ENCODE results near the gene GADL1.

Gene GADL1

DNA sequence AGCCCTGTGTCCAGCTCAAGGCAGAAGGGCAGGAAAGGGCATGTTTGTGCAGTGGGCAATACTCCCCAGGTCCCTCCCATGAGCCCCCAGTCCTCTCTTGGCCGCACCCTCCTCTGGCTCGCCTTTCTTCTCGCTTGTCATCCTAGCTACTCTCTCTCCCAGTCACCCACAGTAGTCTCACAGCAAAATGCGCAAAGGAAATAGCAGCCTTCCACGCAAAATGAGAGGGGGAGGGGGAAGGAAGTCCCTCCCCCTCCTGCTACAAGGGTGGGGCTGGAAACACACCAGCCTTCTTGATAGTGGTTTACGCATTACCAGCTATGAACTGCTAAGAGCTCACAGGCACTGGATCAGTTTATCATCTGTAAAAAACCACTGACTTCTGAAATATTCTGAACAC lies 83.8 kb downstream of the GADL1 start:
- no peak for DNase-seq (ENCODE audit: low read depth)

DNA sequence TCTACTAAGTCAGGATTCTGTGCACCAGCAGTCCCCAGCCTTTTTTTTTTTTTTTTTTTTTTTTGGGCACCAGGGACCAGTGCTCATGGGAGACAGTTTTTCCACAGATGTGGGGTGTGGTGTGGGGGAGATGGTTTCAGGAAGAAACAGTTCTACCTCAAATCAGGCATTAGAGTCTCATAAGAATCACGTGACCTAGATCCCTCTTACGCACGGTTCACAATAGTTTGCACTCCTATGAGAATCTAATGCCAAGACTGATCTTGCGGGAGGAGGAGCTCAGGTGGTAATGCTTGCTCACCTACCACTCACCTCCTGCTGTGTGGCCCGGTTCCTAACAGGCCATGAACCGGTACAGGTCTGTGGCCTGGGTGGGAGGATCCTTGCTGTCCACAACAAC lies 88.8 kb downstream of the GADL1 start:
- DNase-seq (ENCODE audit: low read depth), result no peak

DNA sequence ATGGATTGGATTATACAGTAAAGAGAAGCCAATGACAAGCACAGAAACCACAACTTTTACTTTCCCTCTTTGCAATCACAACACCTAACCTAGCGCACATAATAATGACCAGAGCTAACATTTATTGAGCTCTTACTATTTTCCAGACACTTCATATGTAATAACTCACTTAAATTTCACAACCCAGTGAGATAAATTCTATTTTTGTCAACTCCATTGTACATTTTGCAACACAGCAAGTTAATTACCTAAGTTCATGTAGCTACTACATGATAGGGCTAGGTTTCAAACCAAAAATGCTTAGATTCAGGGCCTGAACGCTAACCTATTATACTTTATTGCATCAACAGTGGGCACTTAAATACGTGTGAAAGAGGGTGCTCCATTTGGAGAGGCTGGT lies 89.5 kb downstream of the GADL1 start:
- no peak for DNase-seq (ENCODE audit: low read depth)

DNA sequence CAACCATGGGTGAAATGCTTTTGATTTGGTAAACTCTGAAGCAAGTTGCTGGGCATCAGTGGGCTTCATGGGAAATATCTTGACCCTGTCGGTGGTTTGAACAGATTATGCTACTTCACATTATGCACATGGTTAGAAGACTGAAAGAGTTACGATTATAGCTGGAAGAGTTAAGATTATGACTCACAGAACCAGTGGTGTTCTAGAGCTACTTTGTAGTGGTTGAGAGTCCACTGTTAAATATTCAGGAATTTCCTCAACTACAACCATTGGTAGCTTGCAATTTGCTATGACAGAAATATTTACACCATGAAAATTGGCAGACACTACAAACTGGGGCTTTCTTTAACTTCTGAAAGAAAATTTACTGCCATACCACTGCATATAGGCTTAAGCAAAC lies 99.3 kb downstream of the GADL1 start:
- no peak for DNase-seq (ENCODE audit: low read depth)

DNA sequence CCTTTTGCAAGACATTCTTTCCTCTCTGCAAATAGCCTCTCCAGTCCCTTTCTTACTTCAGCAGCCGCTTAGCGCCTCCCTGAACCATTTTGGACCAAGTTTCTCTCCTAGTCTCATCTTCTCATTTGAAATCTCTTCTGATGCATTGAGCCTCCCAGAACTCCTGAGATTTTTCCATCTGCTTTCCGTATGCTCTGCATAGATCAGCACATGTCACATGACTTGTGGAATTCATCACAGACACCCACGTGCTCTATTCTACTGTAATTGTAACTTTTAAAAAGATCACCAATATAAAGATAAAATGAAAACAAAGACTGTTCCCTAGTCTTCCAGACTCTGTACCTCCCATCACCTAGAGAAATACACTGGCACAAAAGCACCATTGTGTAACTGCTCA lies 100.7 kb downstream of the GADL1 start:
- no peak for DNase-seq (ENCODE audit: low read depth)

DNA sequence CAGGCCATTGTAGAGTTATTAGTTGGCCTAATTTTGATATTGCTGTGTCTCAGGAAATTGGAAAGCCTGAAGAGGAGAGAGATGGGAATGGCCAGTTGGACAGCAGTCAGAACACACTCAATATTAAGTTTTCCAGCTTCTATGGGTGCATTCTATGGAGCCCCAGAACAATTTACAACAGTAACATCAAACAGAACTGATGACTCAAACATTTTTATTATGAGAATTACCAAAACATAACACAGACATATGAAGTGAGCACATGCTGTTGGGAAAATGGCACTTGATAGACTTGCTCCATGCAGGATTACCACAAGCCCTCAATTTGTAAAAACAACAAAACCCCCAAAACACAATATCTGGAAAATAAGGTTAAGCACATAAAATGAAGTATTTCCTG lies 104.3 kb downstream of the GADL1 start:
- DNase-seq (ENCODE audit: low read depth), result no peak

DNA sequence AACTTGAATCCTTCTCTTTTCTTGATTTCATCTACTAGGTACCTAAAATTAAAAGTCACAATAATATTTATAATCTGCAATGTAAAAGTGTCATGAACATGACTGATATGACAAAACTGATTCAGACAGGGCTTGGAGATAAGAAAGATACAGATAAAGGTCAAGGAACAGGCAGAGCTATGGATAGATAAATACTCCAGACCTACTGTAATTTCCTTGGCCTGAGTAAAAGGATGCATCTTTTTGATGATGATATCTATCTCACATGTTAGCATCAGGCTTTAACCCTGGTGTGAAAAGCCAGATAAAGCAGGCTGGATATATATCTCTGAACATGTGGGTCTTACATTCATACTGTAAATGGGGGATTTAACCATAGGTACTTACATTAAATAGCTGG lies 108.1 kb downstream of the GADL1 start:
- no peak for DNase-seq (ENCODE audit: low read depth)

DNA sequence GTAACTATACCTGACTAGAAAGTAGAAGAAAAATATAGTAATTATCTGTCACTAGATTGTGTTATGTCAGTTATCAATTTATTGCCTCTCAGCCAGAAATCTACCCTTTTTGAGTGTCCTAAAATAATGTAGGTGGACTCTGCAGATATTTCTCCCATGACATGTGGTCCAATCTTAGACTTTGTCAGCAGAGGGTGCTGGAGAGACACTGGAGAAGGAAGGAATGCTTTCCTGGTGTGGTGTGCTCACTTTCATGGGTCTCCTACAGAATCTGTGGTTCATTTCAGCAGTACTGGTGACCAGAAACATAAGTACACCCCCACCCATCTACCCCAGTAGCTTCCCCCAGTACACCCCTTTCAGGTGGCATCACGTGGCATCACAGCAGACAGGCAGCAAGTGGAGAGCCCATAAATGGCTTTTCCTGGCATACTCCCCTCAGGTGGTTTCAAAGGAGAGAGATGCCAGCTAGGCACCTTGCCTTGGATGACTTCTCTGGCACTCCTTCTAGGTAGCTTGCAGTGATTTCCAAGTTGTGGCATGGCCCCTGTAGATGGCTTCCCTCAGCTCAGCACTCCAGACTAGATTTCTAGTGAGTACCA lies 114.7 kb downstream of the GADL1 start:
- no peak for DNase-seq (ENCODE audit: low read depth)

DNA sequence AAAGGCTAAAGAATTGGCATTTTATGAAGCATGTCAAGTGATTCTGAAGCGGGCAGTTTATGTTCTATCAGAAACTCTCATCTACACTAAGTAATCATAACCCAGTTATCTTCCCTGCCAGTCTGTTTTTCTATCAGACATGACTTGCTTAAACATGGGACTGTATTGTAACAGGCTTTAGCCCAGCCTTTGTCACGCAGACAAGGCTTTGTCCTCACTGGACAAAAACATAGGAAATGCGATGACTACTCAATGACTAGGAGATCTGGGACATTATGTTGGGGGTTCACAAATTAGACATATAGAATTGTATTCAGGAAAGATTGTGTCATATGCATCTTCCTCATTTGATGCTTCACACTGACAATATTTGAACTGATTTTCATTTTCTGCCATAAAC lies 115.5 kb downstream of the GADL1 start:
- DNase-seq (ENCODE audit: low read depth), result no peak

DNA sequence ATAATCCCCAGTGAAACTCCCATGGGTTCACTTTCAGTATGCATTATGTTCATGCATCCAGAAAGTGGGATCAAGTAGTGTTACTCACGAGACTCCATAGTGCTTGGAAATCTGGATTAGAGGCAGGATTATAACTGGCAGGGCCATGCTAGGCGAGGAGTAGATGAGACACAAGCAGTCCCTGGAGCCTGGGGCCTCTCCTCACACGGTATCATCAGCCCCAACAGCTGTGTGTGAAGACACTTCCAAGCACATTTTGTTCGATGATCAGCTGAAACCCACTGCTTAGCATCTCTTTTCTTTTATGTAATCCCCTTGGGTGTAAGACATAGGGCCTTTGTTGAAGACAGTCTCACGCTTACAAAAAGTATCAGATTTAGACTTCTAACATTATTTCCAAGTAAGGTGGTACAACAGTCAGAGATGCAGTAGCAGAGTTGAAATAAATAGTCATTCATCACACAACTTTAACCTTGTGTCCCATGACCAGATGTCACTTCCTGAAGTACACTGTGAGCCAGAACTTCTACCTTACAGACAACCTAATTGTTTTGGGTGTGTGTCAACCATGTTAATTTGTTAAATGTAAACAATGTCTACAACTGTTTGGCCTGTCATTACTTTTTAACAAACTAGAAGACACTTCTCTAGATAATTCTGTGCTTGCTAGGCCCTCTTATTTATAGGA lies 116.9 kb downstream of the GADL1 start:
- no peak for DNase-seq (ENCODE audit: low read depth)

DNA sequence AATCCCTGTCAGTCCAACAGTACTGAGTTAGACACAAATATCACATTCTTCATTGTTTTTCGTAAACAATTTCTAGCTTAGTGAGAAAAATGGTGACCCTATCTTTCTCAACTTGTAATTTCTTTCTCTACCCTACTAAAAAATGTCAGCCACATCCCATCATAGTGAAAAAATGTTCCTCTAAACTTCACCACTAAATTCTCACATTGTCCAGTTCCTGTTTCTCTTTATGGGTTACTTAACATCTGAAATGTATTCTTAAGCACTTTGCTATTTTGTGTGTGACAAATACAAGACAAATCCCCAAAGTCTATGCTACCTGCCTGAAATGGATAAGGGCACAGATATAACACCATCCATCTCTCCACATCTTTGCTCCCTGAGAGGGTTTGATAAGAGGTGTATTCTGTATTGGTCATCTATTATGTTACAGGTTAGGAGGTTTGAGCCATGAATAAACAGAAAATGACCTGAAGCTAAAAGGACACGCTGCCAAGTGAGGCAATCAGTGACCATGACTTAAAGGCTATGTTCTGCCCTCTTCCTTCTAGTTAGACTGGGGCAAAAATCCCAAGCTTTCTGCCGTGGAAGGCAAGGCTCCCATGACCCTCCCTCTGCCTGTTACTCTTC lies 118.2 kb downstream of the GADL1 start:
- DNase-seq (ENCODE audit: low read depth), result no peak

DNA sequence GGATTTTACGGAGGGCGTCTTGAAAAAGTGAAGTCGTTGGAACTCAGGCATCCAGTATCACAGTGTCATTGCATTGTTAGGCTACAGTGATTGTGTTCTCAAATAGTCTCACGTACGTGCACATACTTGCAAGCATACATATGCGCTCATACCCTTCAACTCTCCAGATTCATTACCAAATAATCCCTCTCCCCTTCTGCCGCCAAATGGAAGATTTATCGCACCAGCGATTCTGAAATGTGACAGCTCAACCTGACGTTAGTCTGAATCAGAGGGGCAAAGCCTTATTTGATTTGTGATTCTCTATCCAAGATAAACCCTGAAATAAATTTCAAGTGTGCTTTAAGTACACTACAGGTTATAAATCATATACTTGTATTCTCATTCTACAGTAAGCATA lies 119.4 kb downstream of the GADL1 start:
- DNase-seq (ENCODE audit: low read depth), result no peak

DNA sequence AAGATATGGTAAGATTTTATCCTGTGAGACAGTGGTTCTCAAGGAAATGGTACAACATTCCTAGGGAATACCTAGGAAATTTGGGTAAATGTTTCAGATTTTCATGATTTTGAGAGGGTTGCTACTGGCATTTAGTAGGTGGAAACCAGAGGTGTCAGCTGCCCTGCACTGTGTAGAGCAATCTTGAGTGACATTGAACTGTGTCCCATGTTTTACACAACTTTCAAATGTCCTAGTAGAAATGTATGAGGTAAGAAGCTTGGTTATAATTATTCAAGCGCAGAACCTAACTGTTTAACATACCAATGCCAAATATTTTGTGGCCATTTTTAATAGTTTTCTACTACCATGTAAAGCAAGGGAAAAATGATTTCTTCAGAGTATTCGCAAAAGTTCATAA lies 120.4 kb downstream of the GADL1 start:
- DNase-seq (ENCODE audit: low read depth), result no peak

DNA sequence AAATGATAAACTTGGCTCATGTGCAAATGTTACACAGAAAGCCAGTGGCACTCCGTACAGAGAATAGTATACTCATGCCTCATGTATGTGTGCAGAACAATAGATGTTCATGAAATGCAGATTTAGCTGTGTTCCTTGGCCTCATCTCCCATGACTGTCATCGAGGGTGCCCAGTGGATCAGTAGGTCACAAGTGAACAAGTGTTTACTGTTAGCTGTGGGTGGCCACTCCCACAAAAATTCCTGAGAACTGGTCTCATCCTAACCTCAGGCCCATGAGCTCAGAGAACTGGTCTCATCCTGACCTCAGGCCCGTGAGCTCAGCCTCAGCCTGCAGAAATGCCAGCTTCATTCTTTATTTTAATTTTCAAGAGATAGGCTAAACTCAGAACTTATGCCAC lies 124.1 kb downstream of the GADL1 start:
- DNase-seq (ENCODE audit: low read depth), result no peak

DNA sequence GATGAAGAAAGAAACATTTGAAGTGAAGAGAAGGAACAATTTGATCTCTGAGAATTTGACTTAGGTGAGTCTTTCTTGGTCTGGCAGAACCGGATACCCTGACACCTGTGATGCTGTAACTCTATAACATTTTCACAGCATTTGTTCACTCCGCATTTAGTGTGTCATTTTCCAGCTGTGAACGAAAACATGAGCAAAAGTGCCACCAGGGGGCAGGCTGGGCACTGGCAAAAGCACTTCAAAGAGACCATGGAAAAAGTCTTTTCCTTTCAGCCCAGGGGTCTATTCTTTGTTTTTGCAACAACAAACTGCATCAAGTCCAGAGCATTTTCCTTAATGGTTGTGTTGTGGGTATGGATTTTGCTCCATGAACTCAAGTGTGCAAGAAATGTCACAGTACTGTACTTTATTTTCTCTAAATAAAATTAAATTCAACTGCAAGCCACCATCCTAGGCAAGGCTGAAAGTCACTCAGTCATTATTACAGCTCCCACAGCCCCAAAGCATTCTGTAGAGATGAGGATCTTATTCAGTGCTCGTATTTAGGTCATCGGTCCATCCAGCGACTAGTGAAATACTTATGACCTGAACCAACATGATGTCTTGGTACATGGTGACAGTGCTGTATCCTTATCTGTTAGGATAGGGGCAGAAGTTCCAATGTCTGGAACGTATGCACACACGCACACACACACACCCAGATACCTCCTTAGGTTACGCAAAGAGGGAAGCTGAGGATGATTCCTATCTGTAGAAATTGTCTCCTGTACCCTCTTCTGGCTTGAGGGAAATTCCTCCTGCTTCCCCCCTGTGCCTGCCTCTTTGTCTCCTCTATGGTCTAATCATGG lies 125.5 kb downstream of the GADL1 start:
- peak; percentile 15 for DNase-seq (ENCODE audit: low read depth)

DNA sequence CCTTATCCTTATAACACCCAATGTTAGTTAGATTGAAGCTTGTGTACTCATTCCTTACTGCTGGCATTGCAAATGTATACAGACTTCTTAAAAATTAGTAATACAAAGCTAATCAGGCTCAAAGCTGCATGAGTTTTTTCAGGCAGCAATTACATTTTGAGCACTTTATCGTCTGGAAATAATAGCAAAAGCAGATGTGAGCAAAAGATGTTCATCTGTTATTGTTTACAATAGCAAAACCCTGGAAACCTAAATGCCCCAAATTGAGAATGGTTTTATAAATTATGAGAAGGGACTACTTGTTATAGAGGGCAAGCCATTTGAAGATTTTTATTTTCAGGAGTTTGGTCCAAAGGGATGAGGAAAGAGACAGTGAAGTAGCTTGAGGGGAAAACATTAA lies 126.4 kb downstream of the GADL1 start:
- DNase-seq (ENCODE audit: low read depth), result no peak

DNA sequence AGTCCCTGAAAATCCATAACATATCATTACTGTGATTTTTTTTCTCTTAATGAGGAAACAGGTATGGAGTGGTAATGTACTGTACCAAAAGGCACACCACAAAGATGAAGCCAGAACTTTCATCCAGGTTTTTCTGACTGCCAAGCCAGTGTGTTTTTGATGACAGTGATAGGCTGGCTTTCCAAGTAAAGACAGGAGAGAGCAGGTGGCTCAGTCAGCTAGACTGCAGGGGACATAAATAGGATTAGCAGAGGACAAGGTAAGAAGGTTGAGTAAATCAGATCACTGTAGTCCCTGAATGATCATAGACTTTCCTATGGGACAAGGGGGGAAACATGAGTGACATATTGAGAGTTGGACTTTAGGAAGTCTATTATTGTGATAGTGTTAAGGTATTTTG lies 127.9 kb downstream of the GADL1 start:
- DNase-seq (ENCODE audit: low read depth), result no peak

DNA sequence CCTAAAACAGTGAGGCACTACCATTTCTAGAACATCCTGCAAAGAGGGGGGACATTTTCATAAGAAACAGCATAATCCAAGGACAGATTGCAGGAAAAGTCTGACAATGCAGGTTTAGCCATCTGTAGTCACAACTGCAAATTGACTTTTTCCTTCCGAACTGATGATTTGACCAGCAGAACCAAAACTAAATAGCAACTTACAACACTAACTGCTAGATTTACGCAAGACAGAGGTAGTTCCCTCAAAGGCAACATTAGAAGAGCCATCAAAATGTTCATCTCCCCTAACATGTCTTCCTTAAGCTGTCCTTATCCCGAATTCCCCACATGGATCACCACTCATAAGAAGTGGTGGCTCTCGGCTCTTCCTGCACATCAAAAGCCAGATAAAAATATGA lies 129.6 kb downstream of the GADL1 start:
- DNase-seq (ENCODE audit: low read depth), result no peak

DNA sequence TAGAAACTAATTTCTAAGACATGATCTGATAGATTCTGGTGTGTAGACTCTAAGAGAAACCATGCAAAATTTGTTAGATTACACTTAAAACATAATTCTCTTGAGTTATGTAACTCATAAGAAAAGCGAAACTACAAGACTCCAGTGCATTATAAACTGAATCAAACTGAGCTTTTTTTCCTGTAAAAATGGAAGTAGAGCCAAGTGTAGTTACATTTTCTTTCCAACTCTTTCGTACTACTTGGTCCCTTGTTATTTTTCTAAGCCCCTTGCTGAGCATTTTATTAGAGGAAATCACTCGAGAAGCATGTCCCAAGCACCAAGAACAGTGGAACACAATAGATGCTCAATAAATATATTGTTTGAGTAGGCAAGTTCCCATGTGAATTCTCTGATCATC lies 130.2 kb downstream of the GADL1 start:
- no peak for DNase-seq (ENCODE audit: low read depth)

DNA sequence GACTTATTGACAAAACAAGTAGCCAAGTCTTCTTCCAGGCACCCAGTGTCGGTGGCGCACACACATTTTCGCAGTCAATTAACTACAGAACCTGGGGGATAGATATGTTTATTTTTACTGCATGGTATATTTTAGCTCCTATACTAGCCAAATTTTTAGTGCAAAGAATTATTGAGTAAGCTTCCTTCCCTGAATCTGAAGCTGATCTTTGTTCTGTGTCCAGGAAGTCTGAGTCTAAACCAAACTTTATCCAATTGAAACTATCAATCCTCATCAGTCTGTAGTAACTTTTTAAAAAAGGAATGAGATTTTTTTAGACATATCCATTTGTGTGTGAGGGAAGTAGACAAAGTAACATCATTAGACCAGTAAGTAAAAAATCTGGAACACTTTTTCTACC lies 133.1 kb downstream of the GADL1 start:
- no peak for DNase-seq (ENCODE audit: low read depth)

DNA sequence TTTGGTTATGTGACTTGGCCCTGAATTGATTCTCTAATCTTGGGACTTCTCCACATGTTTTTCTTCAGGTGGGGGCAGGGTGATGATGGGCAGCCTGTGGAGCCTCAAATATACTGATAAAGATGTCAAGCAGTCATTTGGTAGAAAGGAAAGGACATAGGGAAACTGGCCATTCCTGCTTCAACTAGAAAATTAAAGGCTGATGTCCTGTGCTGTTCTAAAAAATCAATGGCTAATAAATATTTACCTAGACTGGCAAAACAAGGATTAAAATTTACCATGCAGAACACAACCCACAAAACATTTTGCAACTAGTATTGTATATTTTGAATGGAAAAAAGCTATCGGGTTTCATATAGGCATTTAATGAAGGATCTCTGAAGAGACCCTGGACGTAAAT lies 133.7 kb downstream of the GADL1 start:
- DNase-seq (ENCODE audit: low read depth), result no peak

DNA sequence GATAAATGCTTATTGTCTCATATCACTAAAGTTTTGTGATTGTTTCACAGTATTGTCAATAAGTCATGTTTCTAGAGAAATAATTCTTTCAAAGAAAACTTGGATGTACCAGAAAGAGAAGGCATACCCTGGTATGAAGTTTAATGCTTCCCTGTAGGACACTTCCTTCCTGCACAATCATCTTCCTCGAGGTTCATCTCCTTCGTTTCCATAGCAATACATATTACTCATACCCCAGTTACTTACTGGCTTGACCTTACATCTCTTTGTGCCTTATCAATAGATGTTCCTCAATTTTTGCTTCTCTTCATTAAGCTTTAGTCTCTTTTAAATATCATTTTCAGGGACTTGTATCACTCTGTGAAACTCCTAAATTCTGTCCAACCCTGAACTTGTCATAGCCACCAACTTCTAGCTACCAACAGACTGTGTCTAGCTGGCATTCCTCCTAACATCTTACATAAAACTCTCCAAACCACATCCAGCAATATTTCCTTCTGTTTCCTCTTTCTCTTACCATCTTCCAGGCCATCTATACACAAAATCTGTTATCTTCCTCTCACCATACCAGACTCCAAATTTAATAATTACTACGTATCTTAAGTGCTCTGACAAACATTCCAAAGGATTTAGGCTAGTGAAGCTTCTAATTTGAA lies 134.3 kb downstream of the GADL1 start:
- DNase-seq (ENCODE audit: low read depth), result no peak
